Measurements from ENCODE around the gene HCAR1.
A peak's percentile ranks its signal among the peaks of the same experiment; 100 is the strongest.
"Not testable (repeated sequence)": the region's sequence is repeated elsewhere in the genome, so short reads cannot be mapped to it uniquely, and the experiment has no call there.

HCAR1 gene

GRCh38 chr12:122752464-122753318 lies 22.0 kb upstream of the HCAR1 start, which contains the start of gene DENR:
Gene DENR (plus strand): TSS chr12:122752824. CDS start chr12:122753702, 878 bp downstream.
- H3K4me2 ChIP-seq (ENCODE audit: low read length), result peak within 1 kb of the TSS; percentile 94
- no peaks in the 10 kb centered on the region for H4K20me1 ChIP-seq (ENCODE audit: insufficient read depth, low read length)
- H2AFZ ChIP-seq (ENCODE audit: low read depth, low read length), result peak within 1 kb of the TSS; percentile 66; the same call in 1 of the 2 replicates
- peak within 1 kb of the TSS; percentile 94 for H3K4me3 ChIP-seq (ENCODE audit: low read length)
- TF ChIP-seq EZH2phosphoT487 (IDR thresholded peaks at IDR 0.05; ENCODE audit: low read depth) (no peak), CTCF (IDR thresholded peaks at IDR 0.05; ENCODE audit: low read depth, low read length) (peak; percentile 90)
- peaks cover 19% of the 10 kb centered on the region for H3K79me2 ChIP-seq (ENCODE audit: low read length)
- H3K9me3 ChIP-seq (ENCODE audit: insufficient read depth, low read length), result no peaks in the 10 kb centered on the region
- H3K27me3 ChIP-seq (ENCODE audit: low read depth, low read length), result no peaks in the 10 kb centered on the region
- peak within 1 kb of the TSS; percentile 87 for H3K9ac ChIP-seq (ENCODE audit: low read length)
- H3K27ac ChIP-seq (ENCODE audit: low read length), result peak within 1 kb of the TSS; percentile 45
- peaks cover 18% of the 10 kb centered on the region for H3K4me1 ChIP-seq (ENCODE audit: low read length)
- H3K36me3 ChIP-seq (replicated peaks; ENCODE audit: low read depth, low read length), result peaks cover 30% of the 10 kb centered on the region

GRCh38 chr12:122750781-122751515 lies 20.3 kb upstream of the HCAR1 start:
- H3K79me2 ChIP-seq (ENCODE audit: low read length), result peaks cover 19% of the 10 kb centered on the region
- not testable (repeated sequence) for H3K9me3 ChIP-seq (ENCODE audit: insufficient read depth, low read length); H2AFZ ChIP-seq (ENCODE audit: low read depth, low read length); H3K9ac ChIP-seq (ENCODE audit: low read length); H4K20me1 ChIP-seq (ENCODE audit: insufficient read depth, low read length); H3K27ac ChIP-seq (ENCODE audit: low read length); H3K4me3 ChIP-seq (ENCODE audit: low read length); H3K27me3 ChIP-seq (ENCODE audit: low read depth, low read length)
- peaks cover 18% of the 10 kb centered on the region for H3K4me1 ChIP-seq (ENCODE audit: low read length)
- H3K36me3 ChIP-seq (replicated peaks; ENCODE audit: low read depth, low read length), result peaks cover 16% of the 10 kb centered on the region
- H3K4me2 ChIP-seq (ENCODE audit: low read length), result peak overlapping the region; percentile 63

- Histone ChIP-seq H3K9me3 (ENCODE audit: insufficient read depth, low read length) (no peaks in the 10 kb centered on the region), H3K4me1 (ENCODE audit: low read length) (peaks cover 18% of the 10 kb centered on the region), H3K4me2 (ENCODE audit: low read length) (no peak overlapping the region), H3K9ac (ENCODE audit: low read length) (no peak overlapping the region), H3K4me3 (ENCODE audit: low read length) (no peak overlapping the region), H3K36me3 (replicated peaks; ENCODE audit: low read depth, low read length) (peaks cover 9% of the 10 kb centered on the region), H2AFZ (ENCODE audit: low read depth, low read length) (no peak overlapping the region), H3K27ac (ENCODE audit: low read length) (no peak overlapping the region), H4K20me1 (ENCODE audit: insufficient read depth, low read length) (no peaks in the 10 kb centered on the region), H3K27me3 (ENCODE audit: low read depth, low read length) (no peaks in the 10 kb centered on the region), H3K79me2 (ENCODE audit: low read length) (peaks cover 19% of the 10 kb centered on the region)
- TF ChIP-seq CTCF (IDR thresholded peaks at IDR 0.05; ENCODE audit: low read depth, low read length) (no peak), EZH2phosphoT487 (IDR thresholded peaks at IDR 0.05; ENCODE audit: low read depth) (no peak)
Observed at GRCh38 chr12:122749569-122750332, 19.1 kb upstream of the HCAR1 start.

- no peak overlapping the region; the same call in 1 of the 2 replicates for H2AFZ ChIP-seq (ENCODE audit: low read depth, low read length)
- no peaks in the 10 kb centered on the region for H3K36me3 ChIP-seq (replicated peaks; ENCODE audit: low read depth, low read length)
- no peaks in the 10 kb centered on the region for H4K20me1 ChIP-seq (ENCODE audit: insufficient read depth, low read length)
- H3K4me1 ChIP-seq (ENCODE audit: low read length), result peaks cover 10% of the 10 kb centered on the region
- H3K4me2 ChIP-seq (ENCODE audit: low read length), result no peak overlapping the region
- H3K9me3 ChIP-seq (ENCODE audit: insufficient read depth, low read length), result no peaks in the 10 kb centered on the region
- H3K27ac ChIP-seq (ENCODE audit: low read length), result no peak overlapping the region
- H3K9ac ChIP-seq (ENCODE audit: low read length), result no peak overlapping the region
- H3K79me2 ChIP-seq (ENCODE audit: low read length), result no peaks in the 10 kb centered on the region
- no peak for TF ChIP-seq EZH2phosphoT487 (IDR thresholded peaks at IDR 0.05; ENCODE audit: low read depth)
- TF ChIP-seq CTCF (IDR thresholded peaks at IDR 0.05; ENCODE audit: low read depth, low read length), result no peak
- H3K4me3 ChIP-seq (ENCODE audit: low read length), result no peak overlapping the region
- H3K27me3 ChIP-seq (ENCODE audit: low read depth, low read length), result no peaks in the 10 kb centered on the region
Observed at GRCh38 chr12:122747224-122748135, 16.8 kb upstream of the HCAR1 start.

All from OCI-LY3 (cell line).